Neural progenitor cell (in vitro differentiated cells): ENCODE results near the gene PLCB3. TPM values are rescaled to one million over a fixed set of nuclear protein-coding genes. Genes with fewer than 3 reads are reported as not detected.
A peak's percentile ranks its signal among the peaks of the same experiment; 100 is the strongest.

Experiments used
- DNase-seq: peaks from one replicate; pipeline ENCODE4 v3.0.0-alpha.2; 2016; ENCODE audit warnings: low spot score
- H2AFZ ChIP-seq: fragments of 200-600 bp; sonication (generic); replicated peaks from 2 replicates; pipeline ENCODE4 v1.6.1; 2016; ENCODE audit warnings: antibody characterized with exemption
- H3F3A ChIP-seq: fragments of 200-600 bp; sonication (generic); 2 replicates; pipeline ENCODE4 v1.6.1; 2016; ENCODE audit warnings: antibody characterized with exemption, low read depth
- H3K27ac ChIP-seq: fragments of 200-600 bp; sonication (generic); 2 replicates; pipeline ENCODE4 v1.5.1; 2016; ENCODE audit warnings: mild to moderate bottlenecking
- H3K27me3 ChIP-seq: fragments of 200-600 bp; sonication (generic); 2 replicates; pipeline ENCODE4 v1.6.1; 2016; ENCODE audit warnings: mild to moderate bottlenecking, moderate library complexity
- H3K36me3 ChIP-seq: fragments of 200-600 bp; sonication (generic); 2 replicates; pipeline ENCODE4 v1.5.1; 2016
- H3K4me1 ChIP-seq: fragments of 200-600 bp; sonication (generic); 2 replicates; pipeline ENCODE4 v1.6.1; 2016; ENCODE audit warnings: mixed run types
- H3K4me2 ChIP-seq: fragments of 200-600 bp; sonication (generic); 2 replicates; pipeline ENCODE4 v1.6.1; 2016
- H3K4me3 ChIP-seq: fragments of 200-600 bp; sonication (generic); 2 replicates; pipeline ENCODE4 v1.5.1; 2016
- H3K79me2 ChIP-seq: fragments of 200-600 bp; sonication (generic); 2 replicates; pipeline ENCODE4 v1.6.1; 2016; ENCODE audit warnings: low read depth
- H3K9ac ChIP-seq: fragments of 200-600 bp; sonication (generic); 2 replicates; pipeline ENCODE4 v1.6.1; 2016
- H3K9me3 ChIP-seq: fragments of 200-600 bp; sonication (generic); 2 replicates; pipeline ENCODE4 v1.5.1; 2016; ENCODE audit warnings: low read depth
- H4K20me1 ChIP-seq: fragments of 200-600 bp; sonication (generic); 2 replicates; pipeline ENCODE4 v1.6.1; 2016; ENCODE audit warnings: low read depth
- H3K27ac Mint-ChIP-seq: 3 replicates; pipeline ENCODE4 v1.8.0; 2021; ENCODE audit warnings: mixed read lengths
- H3K27me3 Mint-ChIP-seq: 2 replicates; pipeline ENCODE4 v1.8.0; 2022; ENCODE audit warnings: low read depth, mild to moderate bottlenecking, inconsistent platforms, moderate library complexity, mixed read lengths; ENCODE audit not compliant: insufficient read depth
- H3K36me3 Mint-ChIP-seq: 3 replicates; pipeline ENCODE4 v1.8.0; 2021; ENCODE audit warnings: mixed read lengths
- H3K4me1 Mint-ChIP-seq: 3 replicates; pipeline ENCODE4 v1.8.0; 2021; ENCODE audit warnings: mixed read lengths
- H3K4me3 Mint-ChIP-seq: 3 replicates; pipeline ENCODE4 v1.8.0; 2021; ENCODE audit warnings: mild to moderate bottlenecking, moderate library complexity, mixed read lengths
- H3K9me3 Mint-ChIP-seq: 3 replicates; pipeline ENCODE4 v1.8.0; 2020; ENCODE audit warnings: mixed read lengths
- EZH2 ChIP-seq: fragments of 200-600 bp; sonication (generic); IDR thresholded peaks from 2 replicates; pipeline ENCODE4 v1.6.1; 2017; ENCODE audit warnings: antibody characterized with exemption, mild to moderate bottlenecking, moderate library complexity
- EZH2phosphoT487 ChIP-seq: fragments of 200-600 bp; sonication (generic); IDR thresholded peaks from 2 replicates; pipeline ENCODE4 v1.6.1; 2017; ENCODE audit warnings: antibody characterized with exemption
- total RNA-seq: library from RNA; depleted of rRNA; stranded (reverse); fragments of >200 nt; gene quantifications from 2 replicates; pipeline ENCODE4 v1.2.3, GENCODE V29; 2015; ENCODE audit warnings: low replicate concordance
- TF ChIP-seq, protein P1 (sequence below): fragments of 200-600 bp; sonication (generic); IDR thresholded peaks from 2 replicates; pipeline ENCODE4 v1.5.1; 2017; ENCODE audit warnings: antibody characterized with exemption, mild to moderate bottlenecking

The PLCB3 gene
- total RNA-seq, 1 donor from 2014 or later, result 15.6 TPM

DNA sequence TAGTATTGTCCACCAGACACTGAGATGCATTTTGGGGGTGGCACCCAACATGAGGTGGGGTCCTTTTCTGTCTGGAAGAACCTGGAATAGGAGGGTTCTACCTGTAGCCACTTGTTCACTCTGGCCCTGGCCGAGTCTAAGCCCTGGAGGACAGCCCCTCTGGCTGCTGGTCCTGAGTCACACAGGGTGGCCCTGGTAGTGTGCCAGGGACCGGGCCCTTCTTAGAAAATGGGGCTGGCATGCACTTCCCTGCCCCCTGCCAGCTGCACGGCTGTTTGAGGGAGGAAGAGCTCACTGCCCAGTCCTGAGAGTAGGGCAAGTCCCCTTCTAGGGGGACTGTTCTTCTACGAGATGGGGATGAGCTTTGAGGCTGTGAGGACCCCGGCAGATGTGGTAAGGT lies 2.2 kb downstream of the PLCB3 start:
- Mint-ChIP-seq H3K4me1 (peaks cover 35% of the 10 kb centered on the region), H3K36me3 (peaks cover 6% of the 10 kb centered on the region), H3K9me3 (no peaks in the 10 kb centered on the region), H3K27ac (no peak overlapping the region), H3K27me3 (peaks cover 15% of the 10 kb centered on the region), H3K4me3 (peak overlapping the region; percentile 95)
- Histone ChIP-seq H3K27me3 (no peaks in the 10 kb centered on the region), H3K4me1 (peaks cover 28% of the 10 kb centered on the region), H3K4me3 (no peak overlapping the region), H3K79me2 (peaks cover 11% of the 10 kb centered on the region), H3F3A (peaks cover 34% of the 10 kb centered on the region), H3K9me3 (no peaks in the 10 kb centered on the region), H3K36me3 (no peaks in the 10 kb centered on the region), H3K27ac (no peak overlapping the region), H4K20me1 (peaks cover 25% of the 10 kb centered on the region), H3K4me2 (no peak overlapping the region), H2AFZ (no peak overlapping the region), H3K9ac (no peak overlapping the region)
- no peak for DNase-seq
- no peak for TF ChIP-seq EZH2
- TF ChIP-seq EZH2phosphoT487, result no peak
- TF ChIP-seq, protein P1, sequence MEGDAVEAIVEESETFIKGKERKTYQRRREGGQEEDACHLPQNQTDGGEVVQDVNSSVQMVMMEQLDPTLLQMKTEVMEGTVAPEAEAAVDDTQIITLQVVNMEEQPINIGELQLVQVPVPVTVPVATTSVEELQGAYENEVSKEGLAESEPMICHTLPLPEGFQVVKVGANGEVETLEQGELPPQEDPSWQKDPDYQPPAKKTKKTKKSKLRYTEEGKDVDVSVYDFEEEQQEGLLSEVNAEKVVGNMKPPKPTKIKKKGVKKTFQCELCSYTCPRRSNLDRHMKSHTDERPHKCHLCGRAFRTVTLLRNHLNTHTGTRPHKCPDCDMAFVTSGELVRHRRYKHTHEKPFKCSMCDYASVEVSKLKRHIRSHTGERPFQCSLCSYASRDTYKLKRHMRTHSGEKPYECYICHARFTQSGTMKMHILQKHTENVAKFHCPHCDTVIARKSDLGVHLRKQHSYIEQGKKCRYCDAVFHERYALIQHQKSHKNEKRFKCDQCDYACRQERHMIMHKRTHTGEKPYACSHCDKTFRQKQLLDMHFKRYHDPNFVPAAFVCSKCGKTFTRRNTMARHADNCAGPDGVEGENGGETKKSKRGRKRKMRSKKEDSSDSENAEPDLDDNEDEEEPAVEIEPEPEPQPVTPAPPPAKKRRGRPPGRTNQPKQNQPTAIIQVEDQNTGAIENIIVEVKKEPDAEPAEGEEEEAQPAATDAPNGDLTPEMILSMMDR, result no peak

DNA sequence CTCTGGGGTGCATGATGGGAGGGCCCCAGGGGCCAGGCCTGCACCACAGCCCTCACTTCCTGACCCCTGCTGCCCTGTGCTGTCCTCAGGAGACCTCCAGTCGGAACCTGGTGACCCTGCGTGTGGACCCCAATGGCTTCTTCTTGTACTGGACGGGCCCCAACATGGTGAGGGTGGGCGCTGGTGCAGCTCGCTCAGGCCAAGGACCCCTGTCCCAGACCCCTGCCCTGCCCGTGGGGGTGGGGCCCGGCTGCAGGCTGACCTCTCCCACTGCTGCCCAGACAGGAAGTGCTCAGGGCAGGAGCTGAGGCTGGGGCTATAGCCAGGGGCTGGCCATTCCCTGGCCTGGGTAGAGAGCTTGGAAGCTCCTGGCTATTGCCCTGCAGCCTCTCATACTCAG lies 3.0 kb downstream of the PLCB3 start:
- H3K27ac Mint-ChIP-seq, result no peak overlapping the region

DNA sequence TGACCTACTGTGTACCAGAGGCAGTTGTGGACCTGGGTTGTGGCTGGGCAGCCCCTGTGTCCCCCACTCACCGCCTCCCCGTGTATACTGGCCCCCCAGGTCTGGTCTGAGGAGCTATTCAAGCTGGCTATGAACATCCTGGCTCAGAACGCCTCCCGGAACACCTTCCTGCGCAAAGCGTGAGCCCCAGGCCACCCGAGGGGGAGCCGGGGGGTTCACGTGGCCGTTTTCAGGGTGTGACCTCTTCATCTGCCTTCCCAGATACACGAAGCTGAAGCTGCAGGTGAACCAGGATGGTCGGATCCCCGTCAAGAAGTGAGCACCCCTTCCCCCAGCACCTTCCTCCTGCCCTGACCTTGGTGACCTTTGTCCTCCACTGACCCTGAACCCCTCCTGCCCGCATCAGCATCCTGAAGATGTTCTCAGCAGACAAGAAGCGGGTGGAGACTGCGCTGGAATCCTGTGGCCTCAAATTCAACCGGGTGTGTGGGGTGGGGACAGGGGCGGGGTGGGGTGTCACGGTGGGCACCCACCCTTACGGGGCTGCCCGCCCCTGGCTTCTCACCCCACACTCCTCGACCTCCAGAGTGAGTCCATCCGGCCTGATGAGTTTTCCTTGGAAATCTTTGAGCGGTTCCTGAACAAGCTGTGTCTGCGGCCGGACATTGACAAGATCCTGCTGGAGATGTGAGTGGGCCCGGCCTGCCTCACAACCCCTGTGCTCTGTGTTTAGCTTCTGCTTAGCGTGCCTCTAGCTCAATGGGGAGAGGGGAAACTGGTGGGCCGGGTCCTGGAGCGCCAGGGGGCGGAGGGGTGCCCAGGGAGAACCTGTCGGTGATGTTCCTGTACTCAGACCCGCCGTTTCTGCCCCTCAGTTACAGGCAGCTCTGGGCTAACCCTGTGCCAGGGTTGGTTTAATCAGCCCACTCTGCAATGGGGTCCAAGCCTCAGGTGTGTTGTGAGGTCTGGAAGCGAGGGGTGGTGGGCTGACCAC lies 4.1 kb downstream of the PLCB3 start:
- Histone ChIP-seq H3K27ac (no peak overlapping the region), H3K4me3 (no peak overlapping the region), H2AFZ (no peak overlapping the region), H3K79me2 (peaks cover 11% of the 10 kb centered on the region), H3K9me3 (no peaks in the 10 kb centered on the region), H3K9ac (no peak overlapping the region), H3F3A (peaks cover 15% of the 10 kb centered on the region), H3K36me3 (no peaks in the 10 kb centered on the region), H3K27me3 (no peaks in the 10 kb centered on the region), H4K20me1 (peaks cover 25% of the 10 kb centered on the region), H3K4me1 (peaks cover 13% of the 10 kb centered on the region), H3K4me2 (no peak overlapping the region)
- no peaks in the 10 kb centered on the region for H3K9me3 Mint-ChIP-seq
- no peak overlapping the region for H3K27ac Mint-ChIP-seq
- peaks cover 17% of the 10 kb centered on the region for H3K36me3 Mint-ChIP-seq
- H3K27me3 Mint-ChIP-seq, result peaks cover 13% of the 10 kb centered on the region
- no peak for DNase-seq
- TF ChIP-seq, protein P1, result no peak
- TF ChIP-seq EZH2phosphoT487 (no peak), EZH2 (no peak)
- no peak overlapping the region for H3K4me3 Mint-ChIP-seq
- peaks cover 17% of the 10 kb centered on the region for H3K4me1 Mint-ChIP-seq

More for the DNA sequence above, 3.0 kb downstream of the PLCB3 start:
- Histone ChIP-seq H3K4me2 (no peak overlapping the region), H3K79me2 (peaks cover 11% of the 10 kb centered on the region), H3K27ac (no peak overlapping the region), H3K4me1 (peaks cover 24% of the 10 kb centered on the region), H4K20me1 (peaks cover 25% of the 10 kb centered on the region), H3K36me3 (no peaks in the 10 kb centered on the region), H3K9ac (no peak overlapping the region), H3F3A (peaks cover 26% of the 10 kb centered on the region), H3K27me3 (no peaks in the 10 kb centered on the region), H3K4me3 (no peak overlapping the region), H2AFZ (no peak overlapping the region), H3K9me3 (no peaks in the 10 kb centered on the region)
- H3K9me3 Mint-ChIP-seq, result no peaks in the 10 kb centered on the region
- no peak overlapping the region for H3K4me3 Mint-ChIP-seq
- peaks cover 8% of the 10 kb centered on the region for H3K36me3 Mint-ChIP-seq
- peaks cover 27% of the 10 kb centered on the region for H3K4me1 Mint-ChIP-seq
- H3K27me3 Mint-ChIP-seq, result peaks cover 10% of the 10 kb centered on the region
- DNase-seq, result no peak
- TF ChIP-seq, protein P1, result no peak
- no peak for TF ChIP-seq EZH2phosphoT487
- no peak for TF ChIP-seq EZH2
